Activated CD8-positive, alpha-beta memory T cell treated with anti-CD3 and anti-CD28 coated beads for 24 hours (primary cell): ENCODE measurements around the gene NAAA.
"Not testable (repeated sequence)": the region's sequence is repeated elsewhere in the genome, so short reads cannot be mapped to it uniquely, and the experiment has no call there.

ENCODE experiments used
- DNase-seq: peaks from one replicate; pipeline ENCODE4 v3.0.0-alpha.2; 2020

Gene NAAA

GRCh38 chr4:75916091-75916661 is 24.6 kb downstream of the NAAA start:
- DNase-seq: no peak

- no peak for DNase-seq
These were observed 27.8 kb downstream of the NAAA start for GRCh38 chr4:75912968-75913367.

GRCh38 chr4:75910831-75911230 is 30.0 kb downstream of the NAAA start:
- not testable (repeated sequence) for DNase-seq

GRCh38 chr4:75909405-75909804 is 31.4 kb downstream of the NAAA start:
- no peak for DNase-seq

GRCh38 chr4:75908555-75908954 is 32.3 kb downstream of the NAAA start:
- DNase-seq: no peak

GRCh38 chr4:75907966-75908365 is 32.8 kb downstream of the NAAA start:
- no peak for DNase-seq

DNA sequence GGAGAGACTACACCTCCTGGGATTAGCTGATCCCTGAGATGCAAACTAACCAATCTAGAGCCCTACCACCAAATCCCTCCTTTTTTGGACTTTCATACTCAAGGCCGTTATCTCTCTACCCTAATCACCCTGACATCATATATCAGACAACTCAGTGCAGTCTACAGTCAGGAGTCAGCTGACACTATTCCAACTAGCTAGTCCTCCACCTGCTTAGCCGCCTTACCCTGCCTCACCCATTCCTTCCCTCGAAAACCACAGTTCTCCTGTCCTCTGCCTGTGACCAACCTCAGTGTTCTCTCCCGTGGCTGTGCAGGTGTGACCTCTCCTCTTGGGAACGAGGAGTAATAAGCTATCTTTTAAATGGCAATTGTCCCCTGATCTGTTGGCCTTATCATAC is 36.7 kb downstream of the NAAA start:
- DNase-seq: no peak

DNA sequence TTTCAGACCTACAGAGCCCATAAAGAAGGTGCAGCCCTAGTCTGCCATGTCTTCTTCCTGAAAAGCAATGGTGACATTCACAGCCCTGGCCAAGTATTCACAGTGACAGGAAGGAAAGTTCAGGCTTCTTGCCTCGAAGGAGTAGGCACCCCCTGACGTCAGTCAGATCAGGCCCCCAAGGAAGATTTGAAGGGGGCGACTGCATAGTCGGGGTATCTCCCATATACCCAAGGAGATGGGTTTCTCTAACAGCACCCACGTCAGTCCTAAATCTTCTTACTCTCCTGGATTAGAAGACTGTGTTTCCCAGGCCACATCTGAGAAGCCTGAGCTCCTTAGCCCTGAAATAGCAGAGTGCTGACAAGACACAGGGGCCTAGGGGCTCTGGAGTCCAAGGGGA is 38.5 kb downstream of the NAAA start, which contains the start of gene PPEF2:
Gene PPEF2 (minus strand): TSS at position 101 of the 400 bp plus-strand sequence. CDS start 6,127 bp downstream, outside the sequence.
- no peak for DNase-seq

DNA sequence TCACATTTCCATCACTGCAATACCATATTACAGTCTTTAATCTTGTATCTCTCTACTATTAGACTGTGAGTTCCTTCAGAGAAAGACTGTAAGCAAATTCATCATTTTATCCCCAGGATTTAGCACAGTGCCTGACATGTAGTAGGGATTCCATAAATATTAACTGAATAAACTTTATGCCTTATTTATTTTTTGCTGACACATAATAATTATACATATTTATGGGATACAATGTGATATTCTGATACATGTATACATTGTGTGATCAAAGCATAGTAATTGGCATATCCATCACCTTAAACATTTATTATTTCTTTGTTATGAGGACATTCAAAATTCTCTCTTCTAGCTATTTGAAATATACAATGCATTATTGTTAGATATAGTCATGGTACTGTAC is 42.3 kb downstream of the NAAA start:
- no peak for DNase-seq

DNA sequence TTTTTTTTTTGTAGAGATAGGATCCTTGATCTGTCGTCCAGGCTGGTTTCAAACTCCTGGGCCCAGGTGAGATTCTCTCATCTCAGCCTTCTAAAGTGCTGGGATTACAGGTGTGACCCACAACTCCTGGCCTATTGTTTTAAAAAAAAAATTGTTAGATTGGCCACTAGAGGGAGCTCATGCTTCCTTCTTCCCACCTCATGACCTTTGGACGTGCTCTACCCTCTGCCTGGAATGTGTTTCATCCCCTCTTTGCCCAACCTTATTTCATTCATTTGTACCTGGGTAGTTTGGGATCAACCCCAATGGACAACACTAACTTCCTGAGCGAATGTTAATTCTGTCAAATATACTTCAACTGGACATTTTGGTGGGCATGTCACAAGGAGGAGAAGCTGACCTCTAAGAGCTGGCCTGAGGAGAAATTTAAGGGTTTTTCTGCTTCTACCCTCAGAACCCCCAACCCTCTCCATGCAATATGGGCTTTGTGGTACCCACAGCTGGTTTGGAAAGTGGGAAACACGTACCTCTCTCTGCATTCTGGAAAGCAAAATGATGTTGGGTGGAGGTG is 45.0 kb downstream of the NAAA start:
- DNase-seq: no peak

GRCh38 chr4:75892508-75892907 is 48.3 kb downstream of the NAAA start:
- no peak for DNase-seq

DNA sequence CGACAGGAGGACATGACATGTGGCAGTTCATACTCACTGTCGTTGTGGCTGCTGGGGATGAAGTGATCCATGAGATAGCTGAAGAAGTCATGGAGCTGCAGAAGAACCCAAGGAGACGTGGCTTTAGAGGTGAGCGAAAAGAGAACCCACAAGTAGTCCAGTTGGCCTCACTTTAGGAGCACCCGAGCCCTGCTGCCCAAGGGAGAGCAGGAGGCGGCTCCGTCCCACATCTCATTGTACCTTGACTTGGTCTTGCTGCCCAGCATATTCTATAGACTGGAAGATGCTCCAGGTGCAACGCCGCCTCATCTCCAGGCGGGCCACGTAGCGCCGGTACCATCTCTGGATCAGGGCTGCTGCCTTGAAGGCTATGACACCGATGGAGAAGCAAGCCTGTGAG is 49.2 kb downstream of the NAAA start:
- DNase-seq: no peak

DNA sequence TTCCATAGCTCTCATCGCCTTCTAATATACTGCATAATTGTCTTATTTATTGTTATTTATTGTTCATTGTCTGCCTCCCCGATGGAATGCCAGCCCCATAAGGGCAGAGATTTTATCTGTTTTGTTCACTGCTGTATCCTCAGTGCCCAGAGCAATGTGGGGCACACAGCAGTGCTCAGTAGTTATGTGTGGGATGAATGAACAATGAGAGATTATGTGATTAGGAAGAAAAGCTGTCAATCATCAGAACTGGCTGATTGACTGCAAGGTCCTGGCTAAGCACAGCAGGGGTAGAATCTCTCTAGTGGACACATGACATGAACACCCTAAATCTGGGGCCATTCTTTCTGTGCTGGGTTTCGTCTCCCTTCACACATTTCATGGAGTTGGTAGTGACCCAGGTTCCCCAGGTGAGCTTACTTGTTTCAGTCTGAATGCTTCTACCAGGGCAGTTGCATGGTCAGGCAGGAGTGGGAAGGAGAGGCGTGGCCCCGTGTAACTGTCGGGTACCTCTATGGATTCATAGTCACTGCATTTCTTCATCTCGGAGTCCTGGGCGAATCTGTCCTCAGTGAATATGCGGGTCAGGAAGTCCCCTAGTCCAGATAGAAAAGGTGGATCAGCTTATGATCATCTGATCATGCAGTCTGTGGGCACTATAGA is 51.1 kb downstream of the NAAA start:
- DNase-seq: no peak

- no peak for DNase-seq
These were observed 54.7 kb downstream of the NAAA start for GRCh38 chr4:75886104-75886503.

- no peak for DNase-seq
These were observed 59.3 kb downstream of the NAAA start for GRCh38 chr4:75881476-75881875.

GRCh38 chr4:75880278-75880677 is 60.5 kb downstream of the NAAA start:
- DNase-seq: no peak

DNA sequence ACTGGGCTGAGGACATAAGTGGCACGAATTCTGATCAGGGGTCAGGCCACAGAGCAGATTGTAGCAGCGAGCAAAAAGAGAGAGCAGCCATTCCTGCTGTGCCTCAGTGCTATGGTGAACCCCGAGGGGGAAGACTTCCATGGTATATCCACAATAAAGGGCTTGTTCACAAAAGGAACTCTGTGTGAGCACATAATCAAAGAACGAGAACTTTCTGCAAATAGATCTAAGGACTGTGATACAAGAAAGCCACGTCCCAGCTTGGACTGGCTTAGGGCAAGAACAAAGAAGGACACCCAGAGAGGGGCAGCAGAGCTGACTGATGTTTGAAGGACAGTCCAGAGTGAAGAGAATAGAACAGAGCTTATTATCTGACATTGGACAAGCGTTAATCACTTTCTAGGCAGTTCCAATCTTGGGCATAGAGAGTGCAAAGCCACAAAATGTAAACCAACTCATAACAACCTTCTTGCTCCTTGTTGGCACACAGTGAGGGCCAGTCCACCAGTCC is 62.5 kb downstream of the NAAA start:
- DNase-seq: no peak

DNA sequence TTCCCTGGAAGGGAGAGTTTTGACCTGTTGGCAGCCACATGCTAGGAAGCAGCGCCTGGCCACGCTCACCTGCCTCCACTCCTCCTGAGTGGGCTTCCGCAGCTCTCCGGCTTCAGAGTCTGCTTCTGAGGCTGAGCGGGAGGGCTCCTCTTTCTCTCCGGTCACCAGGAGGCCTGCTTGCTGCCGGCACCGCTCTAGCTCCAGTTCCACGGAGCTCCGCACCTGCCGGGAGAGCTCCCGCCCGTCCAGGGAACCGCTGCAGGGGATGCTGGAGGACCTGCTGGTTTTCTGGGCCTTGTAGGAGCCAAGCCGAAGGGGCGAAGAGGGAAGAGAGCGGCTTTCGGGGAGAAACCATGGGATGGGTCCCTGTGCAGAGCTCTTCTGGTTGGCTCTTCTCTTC is 64.6 kb downstream of the NAAA start:
- DNase-seq: no peak

DNA sequence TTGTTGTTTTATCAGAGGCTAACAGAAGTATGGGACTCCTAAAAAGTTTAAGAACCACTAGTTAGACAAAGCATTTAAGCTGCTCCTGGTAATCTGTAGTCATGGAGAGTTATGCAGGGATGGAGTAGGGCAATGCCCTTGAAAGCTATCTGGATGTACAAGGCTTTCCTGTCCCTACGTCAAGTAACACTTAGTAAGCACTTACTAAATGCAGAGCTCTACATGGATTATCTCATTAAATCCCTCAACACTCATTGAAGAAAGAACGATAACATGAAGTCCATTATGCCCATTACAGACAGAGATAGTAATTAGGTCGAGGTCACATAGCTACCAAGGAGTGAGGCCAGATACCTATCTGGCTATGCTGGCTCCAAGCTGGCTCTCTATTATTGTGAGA is 71.7 kb downstream of the NAAA start:
- DNase-seq: no peak

DNA sequence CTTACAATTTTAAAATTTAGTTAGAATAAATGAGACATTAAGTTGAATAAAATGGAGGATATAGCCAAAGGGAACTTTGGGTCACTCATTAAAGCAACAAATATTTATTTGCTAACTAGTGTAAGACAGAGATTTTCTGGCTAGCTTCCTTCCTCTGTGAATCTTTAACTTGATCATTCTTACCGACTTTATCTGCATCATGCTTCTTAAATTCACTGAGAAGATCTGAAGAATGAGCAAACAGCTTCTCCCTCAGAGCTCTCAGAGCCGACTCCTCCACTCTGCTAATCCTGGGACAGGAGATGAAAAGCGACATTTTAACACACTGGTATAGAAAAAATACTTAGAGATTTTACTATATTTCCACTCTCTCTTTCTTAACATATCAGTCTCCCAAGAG is 73.7 kb downstream of the NAAA start:
- DNase-seq: no peak
